Adrenal gland (tissue), 12 donors: ENCODE data around the gene EEF1AKMT4. TPM values are rescaled to one million over a fixed set of nuclear protein-coding genes. Genes with fewer than 3 reads are reported as not detected.

Experiments
- DNase-seq, 7 donors: peaks; one replicate each; pipeline ENCODE4 v3.0.0-alpha.2; 2019 to 2020
- H3K27ac ChIP-seq, 5 donors: fragments of 200-600 bp; sonication (generic) in 4 of 5; 1 replicate in 3 of 5; 2 replicates in 2 of 5; pipeline versions ENCODE4 v1.5.1 to v1.8.0; 2016 to 2020; ENCODE audit warnings: mild to moderate bottlenecking in 1 of 5
- H3K27me3 ChIP-seq: fragments of 200-600 bp; 2 replicates; pipeline ENCODE4 v1.8.0; 2021
- H3K36me3 ChIP-seq, 2 donors: fragments of 200-600 bp; replicated peaks in 1 of 2; 1 replicate in 1 of 2; 2 replicates in 1 of 2; pipeline versions ENCODE4 v1.5.1 to v1.8.0; 2018 to 2022
- H3K4me1 ChIP-seq, 2 donors: fragments of 200-600 bp; replicated peaks in 1 of 2; 1 replicate in 1 of 2; 2 replicates in 1 of 2; pipeline versions ENCODE4 v1.5.1 to v1.8.0; 2018 to 2021
- H3K4me3 ChIP-seq, 4 donors: fragments of 200-600 bp; sonication (generic) in 3 of 4; one replicate each; pipeline ENCODE4 v1.5.1; 2016 to 2018
- H3K9me3 ChIP-seq, 3 donors: fragments of 200-600 bp; sonication (generic) in 1 of 3; replicated peaks in 1 of 3; 1 replicate in 2 of 3; 2 replicates in 1 of 3; pipeline versions ENCODE4 v1.5.1 to v1.8.0; 2016 to 2021
- CTCF ChIP-seq, 6 experiments: fragments of 450-650 bp in 4 of 6; fragments of 200-600 bp in 2 of 6; sonication (generic) in 1 of 6; IDR thresholded peaks; 1 replicate in 5 of 6; 2 replicates in 1 of 6; pipeline versions ENCODE4 v1.5.1 to v1.8.0; 2016 to 2021; ENCODE audit warnings: antibody characterized with exemption in 6 of 6, mild to moderate bottlenecking in 2 of 6, moderate library complexity in 1 of 6
- POLR2A ChIP-seq, 2 donors: fragments of 450-650 bp; IDR thresholded peaks; one replicate each; pipeline ENCODE4 v1.6.1; 2017; ENCODE audit warnings: antibody characterized with exemption in 2 of 2, mild to moderate bottlenecking in 2 of 2, moderate library complexity in 1 of 2
- WGBS, 4 donors: extraction: QIAGEN DNeasy Blood & Tissue Kit in 2 of 4; methylation state at CpG; one replicate each; pipeline versions ENCODE4 v1.1.5 to v1.1.7; 2013 to 2017; 5-methylcytosine and 5-hydroxymethylcytosine counted together
- intact Hi-C, 2 donors: fragments of 100-400 bp; cut with DNase I; formaldehyde crosslinking; loops; one replicate each; pipeline versions ENCODE4 v1.14.1 to v1.15.0; 2022 to 2023
- polyA plus RNA-seq, 3 donors: library from polyadenylated mRNA; stranded (reverse); fragments of 200-250 nt in 2 of 3; fragments of 350-450 nt in 1 of 3; fragmentation: Illumina TruSeq in 1 of 3; extraction: RNeasy Lipid Tissue Mini Kit (QIAGEN cat#74804) in 1 of 3; gene quantifications; one replicate each; pipeline ENCODE4 v1.2.3, GENCODE V29; 2013 to 2014
- total RNA-seq, 9 donors: library from RNA; depleted of rRNA in 4 of 9; stranded (reverse); fragments of >200 nt in 4 of 9; fragments of 120-200 nt in 1 of 9; fragmentation: NEBNext Ultra II Directional in 1 of 9; extraction: Animal tissue kit (Norgen Biotek cat#: 25700) in 1 of 9; gene quantifications; one replicate each; pipeline versions ENCODE4 v1.1.0 to v1.2.4, GENCODE V29; 2013 to 2023
- donor health status: healthy with polysubstance abuse.
- donor health status: Bipolar disorder and iron deficiency.
- donor health status: DM: yes; HTN: yes; CAD: no.
- donor health status: DM: no; HTN: no; CAD: no.
- donor health status: DM: no; HTN: no; CAD: no.
- donor health status: DM: yes; HTN: yes; CAD: no.

Gene EEF1AKMT4
- total and polyA plus RNA-seq, 12 donors = 1.8 to 8.3 (median 4.1) TPM

DNA sequence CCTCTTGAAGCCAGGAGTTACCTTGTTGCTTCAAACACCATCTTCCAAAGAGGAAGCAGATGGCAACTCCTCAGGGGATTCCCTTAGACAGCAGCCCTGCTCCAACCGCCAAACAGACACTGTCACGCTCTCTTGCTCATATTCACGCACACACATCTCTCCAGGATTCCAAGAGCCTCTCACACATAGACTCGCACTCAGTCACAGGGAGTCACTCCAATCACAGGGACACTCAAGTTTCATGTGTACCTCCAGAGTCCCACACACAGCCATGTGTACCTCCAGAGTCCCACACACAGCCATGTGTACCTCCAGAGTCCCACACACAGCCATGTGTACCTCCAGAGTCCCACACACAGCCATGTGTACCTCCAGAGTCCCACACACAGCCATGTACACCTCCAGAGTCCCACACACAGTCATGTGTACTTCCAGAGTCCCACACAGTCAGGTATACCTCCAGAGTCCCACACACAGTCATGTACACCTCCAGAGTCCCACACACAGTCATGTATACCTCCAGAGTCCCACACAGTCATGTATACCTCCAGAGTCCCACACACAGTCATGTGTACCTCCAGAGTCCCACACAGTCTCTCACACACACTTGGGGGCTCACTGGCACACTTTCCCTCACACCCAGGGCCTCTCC, 14.0 kb upstream of the EEF1AKMT4 start:
- Histone ChIP-seq H3K9me3 (no peaks in the 10 kb centered on the region), H3K4me3 (no peak overlapping the region), H3K27me3 (peaks cover 5% of the 10 kb centered on the region), H3K36me3 (peaks cover 0 to 11% of the 10 kb centered on the region in 2 donors), H3K27ac (peak overlapping the region in 1 of 5 donors; percentile 78), H3K4me1 (peaks cover 11 to 44% of the 10 kb centered on the region in 2 donors)
- TF ChIP-seq CTCF (IDR thresholded peaks at IDR 0.05) = no peak
- TF ChIP-seq POLR2A (IDR thresholded peaks at IDR 0.05) = no peak
- intact Hi-C loops = loop anchor here in 1 of 2 donors (5.0 kb wide), 1 partner anchor 43 kb away; no protein-coding TSS in a partner anchor
- DNase-seq = no peak
- 75 to 93% (median 84%) methylated on average over 3 to 4 of the region's 4 CpGs for WGBS, 4 donors

- H3K9me3 ChIP-seq = no peaks in the 10 kb centered on the region
- intact Hi-C loops = loop anchor here in 1 of 2 donors (5.0 kb wide), 1 partner anchor 44 kb away; no protein-coding TSS in a partner anchor
- TF ChIP-seq CTCF (IDR thresholded peaks at IDR 0.05) (no peak), POLR2A (IDR thresholded peaks at IDR 0.05) (no peak)
- no peaks in the 10 kb centered on the region for H3K27me3 ChIP-seq
- DNase-seq = no peak
- H3K36me3 ChIP-seq = peaks cover 0 to 11% of the 10 kb centered on the region in 2 donors
- WGBS, 4 donors = 72 to 80% (median 74%) methylated on average over 4 to 14 of the region's 14 CpGs
- no peak overlapping the region for H3K4me3 ChIP-seq
- peak overlapping the region in 1 of 5 donors; percentile 30 for H3K27ac ChIP-seq
- H3K4me1 ChIP-seq = peaks cover 8 to 44% of the 10 kb centered on the region in 2 donors
Measured at GRCh38 chr3:184236033-184236410, 13.4 kb upstream of the EEF1AKMT4 start.

DNA sequence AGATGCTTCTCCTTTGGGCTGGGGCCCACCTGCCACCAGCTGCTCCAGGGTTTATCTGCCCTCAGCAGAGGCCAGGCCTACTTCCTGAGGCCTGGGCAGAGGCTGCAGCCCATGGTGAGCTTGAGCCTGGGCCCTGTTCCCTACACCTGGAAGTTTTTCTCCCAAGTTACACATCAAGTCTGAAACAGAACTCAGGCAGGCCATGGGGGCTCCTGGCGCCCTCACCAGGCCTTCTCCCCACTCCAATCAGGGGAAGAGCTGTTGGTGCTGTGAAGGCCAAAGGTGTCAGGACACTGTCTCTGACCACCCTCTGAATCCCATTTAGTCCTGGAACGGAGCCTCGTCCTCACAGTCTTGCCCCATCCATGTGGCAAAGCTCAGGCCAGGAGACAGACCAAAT, 12.8 kb upstream of the EEF1AKMT4 start:
- Histone ChIP-seq H3K27me3 (no peaks in the 10 kb centered on the region), H3K4me3 (no peak overlapping the region), H3K4me1 (peaks cover 7 to 44% of the 10 kb centered on the region in 2 donors), H3K36me3 (peaks cover 0 to 11% of the 10 kb centered on the region in 2 donors), H3K27ac (peak overlapping the region in 1 of 5 donors; percentile 30), H3K9me3 (no peaks in the 10 kb centered on the region)
- 79 to 100% (median 90%) methylated on average over 1 to 3 of the region's 3 CpGs for WGBS, 4 donors
- intact Hi-C loops = loop anchor here in 1 of 2 donors (5.0 kb wide), 1 partner anchor 44 kb away; no protein-coding TSS in a partner anchor
- no peak for DNase-seq
- TF ChIP-seq CTCF (IDR thresholded peaks at IDR 0.05) (no peak), POLR2A (IDR thresholded peaks at IDR 0.05) (no peak)

DNA sequence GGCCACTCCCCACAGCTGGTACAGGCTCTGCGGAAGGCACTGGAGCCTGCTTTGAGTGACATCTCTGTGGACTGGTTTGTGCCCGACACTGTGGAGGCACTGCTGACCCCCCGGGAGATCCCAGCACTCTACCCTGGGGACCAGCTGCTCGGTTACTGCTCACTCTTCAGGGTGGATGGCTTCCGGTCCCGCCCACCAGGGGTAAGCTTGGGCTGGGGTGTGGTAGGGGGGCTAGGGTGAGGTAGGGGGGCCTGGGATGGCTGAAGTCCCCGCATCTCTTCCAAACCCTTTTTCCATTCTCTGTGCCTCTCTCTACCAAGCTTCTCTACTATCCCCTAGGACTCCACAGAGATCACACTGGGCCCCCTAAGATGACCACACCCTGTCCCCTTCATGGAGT, 12.3 kb upstream of the EEF1AKMT4 start:
- H3K9me3 ChIP-seq = no peaks in the 10 kb centered on the region
- 86 to 93% (median 89%) methylated on average over 3 to 7 of the region's 7 CpGs; no CpG with 5 or more reads in 1 of the 4 donors for WGBS, 4 donors
- intact Hi-C loops = loop anchor here in 1 of 2 donors (5.0 kb wide), 1 partner anchor 45 kb away; no protein-coding TSS in a partner anchor

More for the DNA sequence above, 12.3 kb upstream of the EEF1AKMT4 start:
- Histone ChIP-seq H3K27me3 (no peaks in the 10 kb centered on the region), H3K36me3 (peaks cover 0 to 14% of the 10 kb centered on the region in 2 donors), H3K4me1 (peaks cover 7 to 44% of the 10 kb centered on the region in 2 donors), H3K27ac (peak overlapping the region in 1 of 5 donors; percentile 30), H3K4me3 (no peak overlapping the region)
- no peak for DNase-seq
- TF ChIP-seq CTCF (IDR thresholded peaks at IDR 0.05) = no peak
- no peak for TF ChIP-seq POLR2A (IDR thresholded peaks at IDR 0.05)
